HG03521 (cell line): ENCODE data around the gene ZNF385A.

ENCODE experiments used
- ATAC-seq: cut with Tn5 transposase; IDR thresholded peaks from one replicate; pipeline ENCODE4 v1.9.1; 2021; ENCODE audit warnings: mild to moderate bottlenecking, moderate library complexity; ENCODE audit not compliant: unreplicated experiment

The ZNF385A gene

DNA sequence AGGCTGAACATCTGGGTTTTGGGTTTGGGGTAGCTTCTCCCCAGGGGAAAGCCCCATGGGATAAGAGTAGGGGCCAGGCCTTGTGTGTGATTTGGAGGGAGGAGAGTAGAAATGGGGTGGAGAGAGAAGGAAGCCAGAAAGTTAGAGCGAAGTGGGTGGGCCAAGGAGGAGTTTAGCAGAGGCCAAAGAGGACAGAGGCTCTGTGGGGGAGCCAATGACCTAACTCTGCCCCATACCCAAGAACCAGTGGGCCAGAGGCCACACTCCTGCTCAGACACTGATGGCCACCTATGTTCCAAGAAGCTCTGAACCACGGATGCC, 9.3 kb downstream of the ZNF385A start:
- no peak for ATAC-seq

DNA sequence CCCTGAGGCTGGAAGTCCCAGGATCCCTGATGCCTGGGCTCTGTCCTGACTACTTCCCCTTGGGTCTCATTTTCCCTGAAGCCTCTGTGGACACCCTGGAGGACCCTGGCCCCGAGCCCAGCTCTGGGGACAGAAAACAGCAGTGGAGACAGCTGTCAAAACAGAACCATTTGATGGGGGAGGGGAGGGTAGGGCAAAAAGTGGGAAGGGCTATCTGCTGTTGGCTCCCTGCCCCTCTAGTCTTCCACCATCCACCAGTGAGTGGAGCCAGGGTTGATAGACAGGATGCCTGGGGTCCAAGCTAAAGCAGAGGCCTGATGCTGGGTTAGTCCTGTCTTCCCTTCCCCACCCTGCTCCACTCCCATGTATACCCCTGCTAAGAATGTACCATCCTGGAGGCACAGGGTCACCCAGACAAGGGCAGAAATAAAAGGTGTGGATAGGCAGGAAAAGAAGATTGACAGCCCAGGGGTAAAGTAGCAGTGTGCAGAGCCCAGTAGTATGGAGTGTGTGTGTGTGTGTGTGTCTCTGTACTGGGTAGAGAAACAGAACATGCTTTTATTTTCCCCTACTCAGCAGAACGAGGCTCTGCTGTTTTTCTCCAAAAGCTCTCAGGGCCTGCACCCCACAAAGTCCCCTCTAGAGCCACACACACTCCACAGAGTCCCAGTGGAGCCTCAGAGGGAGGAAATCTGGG, 9.8 kb downstream of the ZNF385A start:
- no peak for ATAC-seq

DNA sequence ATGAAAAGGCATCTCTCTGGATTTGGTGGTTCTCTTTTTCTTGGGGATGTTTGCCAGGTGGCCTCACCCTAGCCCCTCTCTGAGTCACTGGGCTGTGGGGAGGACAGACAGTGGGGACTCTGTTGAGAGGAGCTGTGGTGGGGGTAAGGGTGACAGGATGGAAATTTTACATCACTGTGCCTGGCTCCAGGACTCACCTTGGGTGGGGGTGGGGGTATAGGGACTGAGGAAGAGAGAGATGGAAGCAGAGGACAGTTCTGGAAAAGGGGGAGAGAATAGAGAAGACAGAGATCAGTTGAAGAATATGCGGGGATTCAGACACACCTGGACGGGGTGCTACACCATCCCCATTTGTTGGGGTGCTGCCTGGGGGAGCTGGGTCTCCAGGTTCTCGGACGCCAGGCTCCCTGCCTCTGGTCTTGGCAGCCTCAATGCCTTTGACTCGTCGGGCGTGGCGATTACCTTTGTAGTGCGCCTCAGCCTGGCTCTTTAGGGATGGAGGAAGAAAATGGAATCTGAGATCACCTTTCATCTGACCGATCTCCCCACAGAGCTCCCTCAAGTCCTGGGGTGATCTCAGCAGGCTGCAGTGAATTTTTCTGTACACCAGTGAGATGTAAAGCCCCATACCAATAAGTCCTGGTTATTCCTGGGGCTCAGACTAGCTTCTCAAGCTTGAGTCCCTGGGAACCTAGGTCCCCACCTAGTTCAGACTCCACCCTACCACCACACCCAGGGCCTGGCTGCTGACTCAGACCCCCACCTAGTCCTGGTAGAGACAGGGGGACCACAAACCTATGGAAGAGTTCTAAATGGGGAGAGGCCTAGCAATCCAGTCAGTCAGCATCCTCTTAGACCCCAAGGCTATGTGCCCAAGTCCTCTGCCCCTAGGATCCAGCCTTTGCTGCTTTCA, 10.6 kb downstream of the ZNF385A start:
- no peak for ATAC-seq

DNA sequence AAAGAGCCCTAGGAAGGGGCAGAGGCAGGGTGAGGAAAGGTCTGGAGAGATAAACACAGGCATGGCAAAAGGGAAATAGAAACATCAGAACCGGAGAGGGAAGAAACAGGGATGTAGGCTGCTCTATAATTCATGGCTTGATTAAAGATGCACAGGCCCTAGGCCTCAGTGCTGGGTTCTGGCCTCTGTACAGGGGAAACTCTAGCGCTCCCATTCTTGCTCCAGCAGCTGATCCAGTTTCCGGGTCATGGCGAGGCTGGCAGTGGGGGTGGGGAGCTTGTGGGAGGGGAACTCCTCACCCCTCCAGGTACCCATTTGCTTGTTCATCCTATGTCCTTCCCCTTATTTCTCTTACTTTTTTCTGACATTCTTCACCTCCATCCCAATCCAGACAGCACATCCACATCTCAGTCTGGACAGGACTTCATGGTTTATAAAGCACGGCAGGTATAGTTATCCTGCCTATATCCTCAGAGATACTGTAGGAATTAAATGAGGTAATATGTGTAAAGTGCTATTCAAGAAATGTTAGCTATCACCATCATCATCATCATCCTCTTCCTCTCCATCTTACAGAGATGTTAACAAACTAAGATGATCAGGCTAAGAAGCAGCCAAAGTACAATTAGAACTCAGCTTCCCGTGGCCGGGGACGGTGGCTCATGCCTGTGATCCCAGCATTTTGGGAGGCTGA, 12.3 kb downstream of the ZNF385A start:
- no peak for ATAC-seq

DNA sequence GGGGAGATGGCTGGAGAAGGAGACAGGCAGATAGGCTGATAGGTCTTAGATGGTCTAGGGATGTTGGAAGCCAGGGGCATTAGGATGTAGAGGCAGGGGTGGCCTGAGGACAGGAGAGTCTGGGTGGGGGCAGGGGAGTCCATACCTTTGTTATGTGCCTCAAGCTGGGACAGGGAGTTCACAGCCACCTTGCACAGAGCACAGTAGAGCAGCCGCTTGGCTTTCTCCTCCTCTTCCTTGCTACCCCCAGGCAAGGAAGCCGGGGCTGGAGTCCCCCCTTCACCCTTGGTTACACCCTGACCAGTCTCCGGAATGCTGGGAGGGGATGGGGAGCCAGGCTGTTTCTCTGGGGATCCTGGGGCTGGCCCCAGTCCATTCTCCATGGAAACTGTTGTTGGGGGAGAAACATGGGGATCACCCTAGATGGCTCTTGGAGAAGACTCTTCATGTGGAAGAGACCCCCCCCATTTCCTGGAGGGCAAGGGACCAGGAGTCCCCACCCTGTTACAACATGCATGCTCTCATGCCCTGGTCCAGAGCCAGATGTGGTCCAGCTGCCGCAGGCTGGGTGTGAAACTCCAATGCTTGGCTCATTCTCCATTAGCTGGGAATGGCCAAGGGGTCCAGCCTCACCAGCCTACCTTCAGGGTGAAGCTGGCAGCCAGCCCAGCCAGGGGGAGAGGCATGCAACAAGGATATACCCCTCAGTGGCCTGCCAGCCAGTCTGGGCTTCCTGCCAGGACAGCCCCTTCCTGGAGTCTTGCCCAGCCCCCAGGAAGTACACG, 13.0 kb downstream of the ZNF385A start:
- ATAC-seq = no peak

DNA sequence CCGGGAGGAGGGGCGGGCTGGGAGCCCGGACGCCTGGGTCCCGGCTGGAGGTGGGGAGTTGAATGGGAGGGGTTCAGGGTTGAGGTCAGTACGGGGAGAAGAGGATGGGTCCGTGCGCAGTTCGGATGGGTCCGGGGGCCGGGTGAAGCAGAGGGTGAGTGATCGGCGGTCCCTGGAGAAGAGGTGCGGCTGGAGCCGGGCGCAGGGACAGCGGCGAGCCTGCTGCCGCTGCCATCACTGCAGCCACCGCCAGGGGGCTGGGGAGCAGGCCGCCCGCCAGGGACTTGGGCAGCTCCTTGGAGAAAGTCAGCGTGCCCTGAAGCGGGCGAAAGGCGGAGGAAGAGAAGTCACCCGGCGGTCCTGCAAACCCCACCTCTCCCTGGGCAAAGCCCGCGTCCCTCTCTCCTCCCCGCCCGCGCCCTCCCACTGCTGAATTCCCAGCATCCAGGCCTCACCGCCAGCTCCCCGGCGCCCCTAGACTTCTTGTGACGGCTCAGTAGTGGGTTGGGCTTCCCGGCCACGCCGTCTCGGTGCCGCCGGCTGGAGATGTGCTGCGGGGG, 14.3 kb downstream of the ZNF385A start:
- ATAC-seq = no peak

DNA sequence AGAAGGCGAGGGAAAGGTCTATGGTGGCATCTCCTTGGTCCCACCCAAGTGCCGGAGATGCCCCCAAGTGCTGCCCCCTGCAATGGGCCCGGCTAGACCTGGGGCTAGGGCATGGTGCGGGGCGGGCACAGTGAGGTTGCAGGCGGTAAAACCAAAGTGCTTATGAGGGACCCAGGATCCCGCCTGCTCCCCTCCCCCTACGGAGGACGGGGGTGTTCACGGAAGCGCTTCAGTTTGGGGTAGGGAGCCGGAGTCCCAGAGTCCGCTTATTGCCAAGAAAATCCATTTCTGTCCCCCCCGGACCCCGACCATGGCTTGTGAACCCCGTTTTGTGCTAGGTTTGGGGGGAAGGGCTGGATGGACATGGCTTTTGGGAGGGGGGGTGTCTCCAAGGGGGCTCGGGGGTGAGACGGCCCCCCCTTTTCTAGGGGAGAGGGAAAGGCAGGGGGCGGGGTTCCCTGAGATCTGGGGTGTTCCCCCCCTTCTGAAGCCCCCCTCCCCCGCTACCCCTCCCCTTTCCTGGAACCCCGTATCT, 14.9 kb downstream of the ZNF385A start:
- no peak for ATAC-seq

DNA sequence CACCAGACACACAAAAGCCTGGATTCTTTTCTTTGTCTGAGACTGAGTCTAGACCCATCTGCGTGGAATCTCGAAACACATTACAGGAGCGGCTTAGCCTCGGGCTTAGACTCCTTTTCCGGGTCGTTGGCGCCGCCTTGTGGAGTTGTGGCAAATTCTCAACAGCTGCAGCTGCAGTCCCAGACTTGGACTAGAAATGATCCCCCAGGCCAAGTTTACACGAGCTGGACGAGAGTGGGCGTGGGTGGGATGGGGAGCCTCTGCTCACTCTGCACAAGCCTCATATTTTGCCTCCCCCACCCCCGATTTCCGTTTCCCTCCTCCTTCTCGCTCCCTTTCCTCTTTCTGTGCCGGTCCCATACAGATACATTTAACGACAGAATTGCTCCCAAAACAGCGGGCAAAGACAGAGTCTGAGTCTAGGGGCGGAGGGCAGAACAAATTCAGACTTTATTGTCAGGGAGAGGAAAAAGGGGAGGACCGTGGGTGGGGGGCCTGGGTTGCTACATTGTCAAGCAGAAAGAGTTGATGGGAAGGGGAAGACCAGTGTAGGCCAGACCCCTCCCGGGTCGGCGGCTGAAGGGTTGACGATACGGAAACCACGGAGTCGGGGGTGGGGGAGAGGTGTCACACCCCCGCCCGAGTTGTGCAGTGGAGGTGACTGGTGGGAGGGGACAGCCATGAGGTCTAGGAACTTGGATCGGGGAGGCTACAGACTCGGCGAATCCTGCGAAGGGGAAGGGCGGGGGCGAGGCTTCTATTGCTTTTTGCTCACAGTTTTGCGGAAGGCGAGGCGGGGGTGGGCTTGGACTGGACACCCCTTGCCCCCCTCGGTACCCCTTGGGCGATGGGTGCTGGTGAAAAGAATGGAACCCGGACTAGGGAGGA, 15.6 kb downstream of the ZNF385A start:
- peak; percentile 50 for ATAC-seq

DNA sequence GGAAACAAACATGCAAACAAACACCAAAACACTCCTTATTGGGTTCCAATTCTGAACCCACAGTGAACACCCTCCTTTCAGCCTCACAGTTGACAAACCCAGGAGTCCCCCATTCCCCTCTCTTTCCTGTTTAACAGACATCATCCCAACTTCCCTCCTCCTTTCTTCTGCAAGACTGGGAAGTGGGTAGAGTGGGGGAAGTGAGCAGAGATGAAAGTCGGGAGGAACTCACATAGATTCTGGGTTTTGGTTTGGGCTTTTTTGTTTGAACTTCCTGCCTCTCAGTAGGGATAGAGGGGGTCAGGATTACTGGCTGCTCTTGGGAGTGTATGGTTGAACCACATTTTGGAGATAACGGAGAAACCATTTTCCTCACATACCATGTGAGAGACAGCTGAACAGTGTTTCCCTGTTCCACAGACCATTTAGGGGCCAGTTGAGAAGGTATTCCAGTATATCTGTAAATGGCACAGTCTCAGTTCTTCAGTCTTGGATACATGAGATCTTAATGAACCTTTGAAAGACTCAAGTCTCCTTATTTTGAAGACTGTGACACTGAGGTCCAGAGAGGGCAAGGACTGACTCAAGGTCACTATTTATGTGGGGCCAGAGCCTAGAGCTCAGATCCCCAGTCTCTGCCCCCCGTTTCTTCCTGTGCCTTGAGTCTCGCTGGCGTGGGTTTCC, 16.4 kb downstream of the ZNF385A start:
- ATAC-seq = no peak

DNA sequence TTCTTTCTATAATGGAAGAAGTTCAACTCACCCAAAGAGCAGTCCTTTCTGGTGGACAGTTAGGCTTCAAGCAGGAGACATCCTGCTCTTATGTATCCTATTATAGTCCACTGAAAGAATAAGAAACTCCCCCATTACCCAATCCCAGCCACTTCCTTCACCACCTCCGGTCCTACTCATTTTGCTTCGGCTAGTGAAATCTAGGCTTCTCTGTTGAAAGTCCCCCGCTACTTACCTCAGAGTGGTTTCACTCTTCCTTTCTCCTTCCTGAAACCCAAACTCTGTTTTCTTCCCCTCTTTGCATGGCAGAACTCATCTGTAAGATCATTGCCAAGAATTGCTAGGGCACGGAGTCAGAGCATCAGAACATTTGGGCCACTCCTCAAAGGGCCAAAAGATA, 20.1 kb downstream of the ZNF385A start, which contains the start of gene GPR84:
Gene GPR84 (minus strand): TSS at position 74 of the 400 bp plus-strand sequence. CDS start 635 bp downstream, outside the sequence.
- no peak for ATAC-seq

DNA sequence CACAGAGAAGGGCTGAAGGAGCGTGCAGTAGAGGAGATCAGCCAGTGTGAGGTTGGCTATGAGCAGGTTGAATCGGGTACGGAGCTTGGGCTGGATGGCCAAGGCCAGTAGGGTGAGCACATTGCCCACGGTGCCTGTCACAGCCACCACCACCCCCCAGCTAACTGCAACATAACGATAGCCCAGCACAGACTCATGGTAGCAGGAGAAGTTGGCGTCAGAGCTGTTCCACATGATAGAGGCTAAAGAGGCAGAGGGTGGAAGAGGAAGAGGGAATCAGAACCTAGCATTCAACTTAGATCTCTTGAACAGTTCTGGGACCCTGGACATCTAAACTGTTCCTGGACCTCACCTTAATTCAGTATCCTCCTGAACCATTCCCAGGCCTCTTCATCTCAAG, 20.9 kb downstream of the ZNF385A start:
- no peak for ATAC-seq

DNA sequence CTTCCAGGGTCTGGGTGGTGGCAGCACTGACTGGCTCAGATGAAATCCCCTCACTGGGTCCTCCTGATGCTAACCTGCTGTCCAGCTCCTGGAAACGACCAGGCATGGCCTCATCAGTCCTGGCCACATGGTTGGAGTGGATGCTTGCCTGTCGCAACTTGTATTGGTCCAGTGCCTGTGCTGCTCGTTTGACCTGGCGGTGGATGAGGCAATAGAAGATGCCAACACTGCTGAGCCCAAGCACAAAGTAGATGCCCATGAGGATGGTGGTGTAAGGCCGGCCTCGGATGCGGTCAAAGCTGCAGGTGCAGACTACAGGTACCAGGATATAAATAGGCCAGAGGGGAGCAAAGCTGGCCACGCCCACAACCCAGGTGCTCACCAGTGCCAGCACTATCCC, 21.5 kb downstream of the ZNF385A start:
- no peak for ATAC-seq

DNA sequence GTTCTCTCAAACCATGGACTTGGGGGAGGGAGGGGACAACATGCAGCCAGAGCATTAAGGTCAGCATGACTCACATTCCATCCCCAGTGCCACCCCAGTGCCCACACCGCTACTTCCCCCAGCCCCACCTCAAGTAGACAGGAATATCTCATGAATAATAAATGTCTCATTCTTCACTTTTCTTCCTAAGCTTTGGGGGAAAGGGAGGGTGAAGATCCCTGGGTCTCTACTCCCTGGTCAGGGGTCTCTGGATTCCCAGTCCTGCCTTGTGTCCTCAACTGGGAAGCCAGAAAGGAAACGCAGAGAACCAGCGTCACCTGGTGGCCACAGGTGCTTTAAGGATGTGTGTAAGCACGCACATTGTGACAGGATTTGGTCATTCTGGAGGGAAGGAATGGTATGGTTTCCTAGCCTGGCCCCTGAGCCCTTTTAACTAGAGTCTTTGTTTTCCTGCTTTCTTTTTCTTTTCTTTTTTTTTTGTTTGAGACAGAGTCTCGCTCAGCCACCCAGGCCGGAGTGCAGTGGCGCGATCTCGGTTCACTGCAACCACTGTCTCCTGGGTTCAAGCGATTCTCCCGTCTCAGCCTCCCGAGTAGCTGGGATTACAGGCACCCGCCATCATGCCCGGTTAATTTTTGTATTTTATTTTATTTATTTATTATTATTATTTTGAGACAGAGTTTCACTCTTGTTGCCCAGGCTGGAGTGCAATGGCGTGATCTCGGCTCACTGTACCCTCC, 23.6 kb downstream of the ZNF385A start:
- no peak for ATAC-seq

DNA sequence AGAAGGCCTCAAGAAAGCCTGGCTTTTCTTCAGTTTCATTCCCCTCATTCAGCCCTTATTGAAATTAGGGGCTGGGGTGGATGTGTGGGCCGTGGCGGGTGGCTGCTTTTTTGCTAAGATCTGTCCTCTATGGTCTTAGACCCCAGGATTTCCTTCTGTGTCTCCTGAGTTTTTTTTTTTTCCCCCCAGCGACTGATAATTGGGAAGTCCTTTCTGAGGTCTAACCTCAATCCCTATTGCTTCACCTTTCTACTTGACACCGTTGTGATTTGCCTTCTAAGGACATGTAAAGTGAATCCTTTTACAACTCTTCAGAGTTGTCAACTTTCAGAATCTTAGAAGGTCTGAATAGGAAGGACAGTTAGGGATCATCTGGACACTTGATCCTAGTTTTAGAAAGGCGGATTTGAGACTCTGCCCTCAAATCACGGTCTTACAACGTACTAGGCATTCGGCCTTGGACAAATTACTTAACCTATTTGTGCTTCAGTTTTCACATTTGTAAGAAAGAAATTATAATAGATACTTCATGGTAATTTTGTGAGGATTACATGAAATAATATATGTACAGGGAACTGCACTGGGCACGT, 24.7 kb downstream of the ZNF385A start:
- no peak for ATAC-seq

DNA sequence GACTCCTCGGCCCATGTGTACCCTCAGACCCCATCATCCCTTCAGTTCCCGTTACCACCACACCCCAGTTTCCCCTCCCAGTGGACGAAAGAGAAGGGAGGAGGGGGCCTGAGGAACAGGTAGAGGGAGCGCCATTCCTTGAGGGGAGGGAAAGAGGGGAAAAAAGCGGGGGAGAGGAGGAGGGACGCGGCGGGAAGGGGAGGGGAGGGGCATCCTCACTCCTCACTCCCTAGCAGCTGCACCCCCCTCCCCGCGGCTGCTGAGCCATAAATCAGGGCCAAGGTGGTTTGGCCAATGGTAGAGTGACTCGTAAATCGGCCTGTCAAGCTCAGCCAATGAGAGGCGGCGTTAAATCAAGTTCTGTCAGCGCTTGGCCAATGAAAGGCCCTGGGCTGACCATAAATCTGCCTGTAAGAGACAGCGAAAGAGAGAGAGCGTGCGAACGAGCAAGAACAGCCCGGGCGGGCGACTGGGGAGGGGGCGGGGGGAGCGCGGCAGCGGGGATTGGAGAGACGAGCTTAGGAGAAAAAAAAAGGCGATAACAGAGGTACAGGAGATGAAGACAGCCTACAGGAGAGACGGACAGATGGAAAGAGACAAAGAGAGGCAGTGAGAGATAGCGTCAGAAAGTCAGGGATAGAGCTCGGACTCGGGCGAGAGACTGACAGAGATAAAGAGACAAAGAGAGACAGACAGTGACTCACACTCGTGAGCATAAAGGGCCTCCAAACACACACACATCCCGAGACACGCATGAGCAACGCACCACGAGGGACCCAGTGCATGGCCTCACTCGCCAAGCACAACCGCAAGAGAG, 25.4 kb downstream of the ZNF385A start:
- peak; percentile 99 for ATAC-seq

DNA sequence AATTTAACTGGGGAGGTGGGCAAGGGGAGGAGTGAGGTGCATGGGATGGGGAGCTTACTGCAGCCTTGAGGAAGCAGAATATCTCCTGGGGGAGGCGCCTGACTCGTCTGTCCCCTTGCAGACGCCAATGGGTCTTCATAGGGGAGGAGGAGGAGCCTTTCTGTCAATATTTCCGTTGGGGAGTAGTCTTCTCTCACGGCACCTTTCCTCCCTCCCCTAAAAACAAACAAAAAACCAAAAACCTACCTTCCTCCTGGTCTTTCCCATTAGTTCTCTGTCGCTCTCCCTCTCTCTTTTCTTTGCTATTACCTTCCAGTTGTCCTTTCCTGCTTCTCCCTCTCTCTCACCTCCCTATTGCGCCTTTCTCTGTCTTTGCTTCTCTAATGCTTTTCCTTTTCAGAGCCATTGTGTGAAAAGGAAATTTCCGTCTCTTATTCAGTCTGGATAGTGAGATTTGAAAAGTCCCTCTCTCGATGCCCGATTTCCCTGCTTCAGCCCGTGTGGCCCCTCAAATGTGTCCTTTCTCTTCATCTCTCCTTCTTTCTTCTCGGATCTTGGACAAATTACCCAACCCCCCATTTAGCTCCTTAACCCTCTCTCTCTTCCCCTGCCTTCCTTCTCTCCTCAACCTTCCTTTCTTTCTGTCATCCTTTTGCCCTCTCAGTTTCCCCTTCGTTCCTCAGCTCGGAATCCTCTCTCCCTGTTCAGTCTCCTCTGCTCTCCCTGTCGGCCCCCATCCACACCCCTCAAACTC, 26.2 kb downstream of the ZNF385A start:
- no peak for ATAC-seq
